GM12865 (cell line): ENCODE measurements around the gene HSPA12A.

Experiments
- DNase-seq: peaks from one replicate; pipeline ENCODE4 v3.0.0; 2010; ENCODE audit warnings: low read depth
- H3K4me3 ChIP-seq: 2 replicates; pipeline ENCODE4 v1.5.1; 2011; ENCODE audit warnings: mild to moderate bottlenecking, low read depth, low read length, control low read depth
- TF ChIP-seq, protein P1 (sequence below): IDR thresholded peaks from 2 replicates; pipeline ENCODE4 v1.5.1; 2011; ENCODE audit warnings: low read length, control low read depth, low read depth, inconsistent platforms; ENCODE audit not compliant: insufficient read depth; ENCODE audit errors: missing control alignments

HSPA12A gene

DNA sequence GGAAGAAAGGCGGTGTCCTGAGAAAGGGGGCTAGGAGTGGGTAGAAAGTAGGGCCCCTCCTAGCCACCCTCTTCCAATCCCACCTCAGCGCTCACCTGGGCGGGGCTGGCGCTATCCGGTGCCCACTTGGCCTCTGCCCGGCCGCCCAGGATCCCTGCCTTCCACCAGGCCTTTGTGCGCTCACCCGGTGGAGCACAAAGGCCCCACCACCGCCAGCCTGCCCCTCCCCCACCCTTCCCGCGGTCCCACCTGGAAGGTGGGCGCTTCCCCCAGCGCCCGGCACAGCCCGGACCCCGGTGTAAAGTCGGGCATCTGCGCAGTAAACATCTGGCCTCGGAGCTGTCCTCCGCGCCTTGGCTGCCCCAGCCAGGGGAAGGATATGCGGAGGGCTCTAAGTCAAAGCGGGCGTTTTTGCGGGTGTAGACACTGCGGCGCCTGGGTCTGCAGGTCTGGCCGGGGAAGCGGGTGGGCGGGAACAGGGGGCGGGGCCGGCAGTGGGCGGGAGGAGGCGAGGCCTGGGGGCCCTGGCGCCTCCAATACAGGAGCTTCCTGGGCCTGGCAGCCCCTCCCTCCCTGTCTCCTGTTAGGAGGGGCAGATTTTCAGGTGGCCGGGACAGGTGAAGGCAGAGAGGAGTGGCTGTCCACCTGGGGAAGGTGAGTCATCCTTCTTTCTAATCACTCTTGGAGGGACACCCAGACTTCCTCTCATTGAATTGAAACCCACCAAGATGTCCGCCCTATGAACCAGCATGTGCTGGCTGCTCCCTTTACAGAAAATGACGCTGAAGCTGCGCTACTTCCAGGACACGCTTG lies 72.3 kb downstream of the HSPA12A start:
- DNase-seq: no peak
- H3K4me3 ChIP-seq: no peak overlapping the region
- TF ChIP-seq, protein P1, sequence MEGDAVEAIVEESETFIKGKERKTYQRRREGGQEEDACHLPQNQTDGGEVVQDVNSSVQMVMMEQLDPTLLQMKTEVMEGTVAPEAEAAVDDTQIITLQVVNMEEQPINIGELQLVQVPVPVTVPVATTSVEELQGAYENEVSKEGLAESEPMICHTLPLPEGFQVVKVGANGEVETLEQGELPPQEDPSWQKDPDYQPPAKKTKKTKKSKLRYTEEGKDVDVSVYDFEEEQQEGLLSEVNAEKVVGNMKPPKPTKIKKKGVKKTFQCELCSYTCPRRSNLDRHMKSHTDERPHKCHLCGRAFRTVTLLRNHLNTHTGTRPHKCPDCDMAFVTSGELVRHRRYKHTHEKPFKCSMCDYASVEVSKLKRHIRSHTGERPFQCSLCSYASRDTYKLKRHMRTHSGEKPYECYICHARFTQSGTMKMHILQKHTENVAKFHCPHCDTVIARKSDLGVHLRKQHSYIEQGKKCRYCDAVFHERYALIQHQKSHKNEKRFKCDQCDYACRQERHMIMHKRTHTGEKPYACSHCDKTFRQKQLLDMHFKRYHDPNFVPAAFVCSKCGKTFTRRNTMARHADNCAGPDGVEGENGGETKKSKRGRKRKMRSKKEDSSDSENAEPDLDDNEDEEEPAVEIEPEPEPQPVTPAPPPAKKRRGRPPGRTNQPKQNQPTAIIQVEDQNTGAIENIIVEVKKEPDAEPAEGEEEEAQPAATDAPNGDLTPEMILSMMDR: no peak

DNA sequence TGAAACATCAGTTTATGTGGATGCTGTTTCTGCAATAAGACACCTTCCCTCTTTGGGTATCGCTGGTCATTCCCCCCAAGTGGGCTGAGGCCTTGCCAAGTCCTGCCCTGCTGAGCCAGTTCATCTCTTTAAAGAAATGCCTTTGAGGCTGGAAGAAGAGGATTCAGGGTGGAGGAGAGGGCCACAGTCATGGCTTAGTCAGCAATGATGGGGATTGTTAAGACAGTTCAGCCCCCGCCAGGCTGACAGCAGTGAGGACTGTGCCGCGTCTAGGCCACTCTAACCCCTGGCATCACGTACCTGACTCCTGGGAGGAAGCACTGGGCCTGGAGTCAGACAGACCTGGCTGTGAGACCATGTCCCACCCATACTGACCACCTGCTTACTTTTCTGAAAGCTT lies 73.3 kb downstream of the HSPA12A start:
- DNase-seq: no peak
- TF ChIP-seq, protein P1: no peak
- no peak overlapping the region for H3K4me3 ChIP-seq

DNA sequence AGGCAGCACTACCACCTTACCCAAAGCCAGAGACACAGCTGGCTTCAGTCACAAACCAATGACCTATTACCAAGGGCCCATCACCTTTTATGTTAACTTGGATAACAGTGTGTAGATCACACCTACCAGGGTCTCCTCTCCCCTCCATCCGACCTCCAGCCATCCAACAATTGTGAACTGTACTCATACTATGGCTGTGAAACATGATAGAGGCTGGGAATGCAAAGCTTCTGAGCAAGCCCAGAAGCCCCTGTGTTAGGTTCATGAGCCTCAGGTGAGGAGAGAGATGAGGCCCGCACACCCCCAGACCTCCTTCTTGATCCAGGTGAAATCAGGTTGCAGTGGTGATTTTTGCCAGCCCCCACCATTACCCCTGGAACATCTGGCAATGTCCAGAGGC lies 73.9 kb downstream of the HSPA12A start:
- H3K4me3 ChIP-seq: no peak overlapping the region
- TF ChIP-seq, protein P1: no peak
- no peak for DNase-seq

DNA sequence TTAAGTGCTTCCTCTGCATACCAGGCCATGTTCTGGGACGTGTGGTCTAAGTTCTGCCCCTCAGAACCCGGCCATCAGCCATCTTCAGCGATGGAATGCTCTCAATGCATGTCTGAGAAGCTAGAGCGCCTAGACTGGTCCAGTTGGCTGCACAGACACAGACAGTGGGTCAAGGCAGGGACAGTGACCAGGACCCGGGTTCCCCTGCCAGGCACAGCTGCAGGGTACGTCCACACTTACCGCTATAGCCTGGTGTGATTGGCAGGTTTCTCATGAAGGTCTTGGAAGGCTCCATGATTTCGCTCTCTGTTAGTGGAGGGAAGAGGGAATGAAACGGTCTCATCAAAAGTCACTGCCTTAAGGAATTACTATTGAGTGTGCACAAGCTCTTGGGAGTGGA lies 74.3 kb downstream of the HSPA12A start:
- no peak for DNase-seq
- TF ChIP-seq, protein P1: no peak
- no peak overlapping the region for H3K4me3 ChIP-seq

DNA sequence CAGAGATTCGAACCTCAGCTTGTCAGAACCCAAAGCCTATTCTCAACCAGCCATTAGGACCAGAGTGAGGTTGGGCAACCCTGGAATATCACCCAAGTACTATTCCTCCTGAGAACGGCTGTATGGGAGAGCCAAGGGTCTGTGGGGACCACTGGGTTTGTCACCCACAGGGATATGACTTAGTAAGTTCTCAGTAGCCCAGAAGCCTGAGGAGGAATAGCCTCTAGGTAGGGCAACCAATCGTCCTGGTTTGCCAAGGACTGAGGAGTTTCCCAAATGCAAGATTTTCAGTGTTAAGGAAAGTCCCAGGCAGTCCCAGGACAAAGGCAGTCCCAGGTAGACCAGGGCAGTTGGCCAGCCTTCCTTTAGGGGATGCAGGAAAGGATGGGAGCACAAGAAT lies 74.9 kb downstream of the HSPA12A start:
- TF ChIP-seq, protein P1: no peak
- DNase-seq: no peak
- no peak overlapping the region for H3K4me3 ChIP-seq

DNA sequence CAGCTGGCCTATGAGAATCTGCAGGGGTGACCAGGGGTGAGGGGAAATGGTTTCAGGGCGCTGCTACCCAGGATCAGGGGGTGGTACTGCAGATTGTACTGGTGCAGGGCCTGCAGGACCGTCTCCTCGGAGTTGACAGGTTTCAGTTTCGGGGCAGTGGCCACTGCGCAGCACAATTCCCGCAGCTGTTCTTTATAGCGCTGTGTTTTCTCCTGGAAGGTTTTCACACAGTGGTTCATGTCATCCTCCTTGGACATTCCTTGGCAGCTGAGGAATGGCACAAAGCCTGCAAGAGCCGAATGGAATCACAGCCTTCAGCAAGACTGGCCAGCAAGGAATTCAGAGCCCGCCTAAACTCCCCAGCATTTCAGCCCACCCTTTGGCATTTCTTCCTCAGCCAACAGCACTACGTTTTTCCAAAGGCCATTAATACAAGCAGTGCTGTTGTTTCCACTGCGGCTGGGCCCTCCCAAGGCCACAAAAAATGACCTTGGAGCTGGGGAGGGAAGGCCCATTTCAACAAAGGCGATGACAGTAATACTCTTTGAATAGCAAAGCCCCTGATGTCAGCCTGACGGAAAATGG lies 76.7 kb downstream of the HSPA12A start:
- H3K4me3 ChIP-seq: no peak overlapping the region
- TF ChIP-seq, protein P1: no peak
- DNase-seq: no peak
